ENCODE data around the gene CCL4.
"Not testable (repeated sequence)": the region's sequence is repeated elsewhere in the genome, so short reads cannot be mapped to it uniquely, and the experiment has no call there.

GRCh38 chr17:36087897-36088572 lies 15.6 kb upstream of the CCL4 start:
- not testable (repeated sequence) for TF ChIP-seq CTCF (conservative IDR thresholded peaks at IDR 0.05; ENCODE audit: low read length); EZH2phosphoT487 (IDR thresholded peaks at IDR 0.05; ENCODE audit: borderline replicate concordance, low read depth, low read length)
